Measurements from ENCODE around the gene RBPJL.
A peak's percentile ranks its signal among the peaks of the same experiment; 100 is the strongest.

Gene RBPJL

DNA sequence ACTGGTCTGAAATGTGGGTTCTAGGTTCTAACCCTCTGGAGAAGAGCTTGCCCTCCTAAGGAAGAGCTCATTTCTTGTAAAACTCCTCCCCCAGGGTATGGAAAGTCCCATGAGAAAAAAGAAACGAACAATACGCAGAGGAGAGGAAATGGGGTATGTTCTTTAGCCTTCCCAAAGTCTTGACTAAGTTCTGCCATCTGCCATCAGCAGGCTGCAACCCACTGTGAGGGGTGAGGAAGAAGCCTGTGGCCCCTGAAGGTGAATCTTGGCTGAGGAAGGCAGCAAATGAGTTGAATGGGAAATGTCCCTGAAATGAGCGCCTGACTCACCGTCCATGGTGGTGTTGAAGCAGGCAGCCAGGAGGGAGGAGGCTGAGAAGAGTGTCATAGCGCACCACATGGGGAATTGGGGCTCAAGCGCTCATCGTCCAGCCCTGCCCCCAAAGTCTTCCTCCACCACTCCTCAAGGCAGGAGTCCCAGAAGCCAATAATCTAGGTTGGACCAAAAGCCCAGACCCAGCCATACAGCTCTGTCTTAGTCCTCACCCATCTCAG, 11.8 kb downstream of the RBPJL start:
- no peak for DNase-seq

DNA sequence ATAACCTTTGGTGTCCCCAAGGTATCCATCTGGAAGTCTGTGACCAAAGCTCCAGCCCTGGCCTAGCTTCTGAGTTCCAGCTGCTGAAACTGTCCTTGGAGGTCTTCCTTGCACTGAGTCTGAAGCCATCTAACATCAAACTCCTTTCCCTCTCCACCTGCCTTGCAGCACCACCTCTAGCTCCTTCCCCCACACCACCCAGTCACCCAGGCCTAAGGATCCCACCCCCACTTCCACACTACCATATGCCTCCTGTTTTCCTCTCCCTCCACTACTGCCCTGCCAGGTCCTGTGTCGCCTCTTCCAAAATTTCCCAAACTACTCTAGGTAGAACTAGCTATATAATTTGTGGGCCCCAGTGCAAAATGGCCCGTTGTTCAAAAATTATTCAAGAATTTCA, 12.3 kb downstream of the RBPJL start:
- DNase-seq = no peak

DNA sequence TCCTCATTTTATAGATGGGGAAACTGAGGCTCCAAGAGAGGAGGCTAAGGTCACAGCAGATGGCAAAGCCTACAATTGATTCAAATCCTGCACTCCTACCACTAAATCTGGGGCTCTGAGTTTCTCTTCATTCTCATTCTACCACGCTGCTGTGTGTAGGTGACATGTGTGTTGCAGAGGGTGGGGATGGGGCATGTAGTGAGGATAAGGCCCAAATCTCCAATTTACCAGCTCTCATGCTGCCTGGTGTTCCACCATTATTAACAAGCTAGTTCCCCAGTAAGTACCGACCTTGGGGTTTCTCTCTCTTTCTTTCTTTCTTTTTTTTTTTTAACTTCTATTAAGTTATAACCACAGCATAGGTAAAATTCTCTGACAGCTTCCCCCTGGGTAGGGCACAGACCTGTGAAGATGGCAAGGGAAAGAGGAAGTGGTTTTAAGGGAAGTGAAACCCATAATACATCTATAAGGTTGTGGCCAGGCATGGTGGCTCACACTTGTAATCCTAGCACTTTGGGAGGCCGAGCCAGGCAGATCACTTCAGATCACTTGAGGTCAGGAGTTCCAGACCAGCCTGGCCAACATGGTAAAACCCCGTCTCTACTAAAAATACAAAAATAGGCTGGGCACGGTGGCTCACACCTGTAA, 14.4 kb downstream of the RBPJL start:
- DNase-seq = peak; percentile 28 to 33

DNA sequence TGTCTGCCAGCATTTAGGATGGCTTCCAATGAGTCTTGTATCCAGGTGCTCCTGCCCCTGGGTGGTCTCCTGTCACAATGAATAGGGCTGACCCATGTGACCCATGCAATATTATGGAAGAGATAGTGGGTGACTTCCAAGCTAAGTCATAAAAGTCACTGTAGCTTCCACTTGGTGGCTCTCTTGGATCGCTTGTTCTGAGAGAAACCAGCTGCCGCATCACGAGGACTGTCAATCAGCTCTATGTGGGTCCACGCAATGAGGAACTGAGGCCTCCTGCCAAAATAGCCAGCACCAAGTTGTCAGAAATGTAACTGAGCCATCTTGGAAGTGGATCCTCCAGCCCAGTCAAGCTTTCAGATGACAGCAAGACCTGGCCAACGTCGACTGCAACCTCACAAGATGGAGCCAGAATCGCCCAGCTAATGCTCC, 16.3 kb downstream of the RBPJL start:
- DNase-seq = peak; percentile 76 to 88

DNA sequence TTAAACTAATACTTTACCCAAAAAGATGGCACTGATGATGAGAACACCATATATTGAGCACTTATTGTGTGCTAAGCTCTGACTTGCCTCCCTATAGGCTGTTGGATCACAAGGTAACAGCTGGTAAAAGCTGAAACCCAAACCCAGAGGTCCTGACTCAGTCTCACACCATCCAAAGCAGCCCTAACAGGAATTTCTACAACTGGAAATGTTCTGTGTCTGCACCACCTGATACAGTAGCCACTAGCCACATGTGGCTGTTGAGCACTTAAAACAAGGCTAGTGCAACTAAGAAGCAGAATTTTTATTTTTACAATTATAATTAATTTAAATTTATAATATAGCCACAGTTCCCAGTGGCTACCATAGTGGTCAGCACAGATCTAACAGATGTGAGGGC, 17.1 kb downstream of the RBPJL start:
- peak; percentile 9 to 44 for DNase-seq

DNA sequence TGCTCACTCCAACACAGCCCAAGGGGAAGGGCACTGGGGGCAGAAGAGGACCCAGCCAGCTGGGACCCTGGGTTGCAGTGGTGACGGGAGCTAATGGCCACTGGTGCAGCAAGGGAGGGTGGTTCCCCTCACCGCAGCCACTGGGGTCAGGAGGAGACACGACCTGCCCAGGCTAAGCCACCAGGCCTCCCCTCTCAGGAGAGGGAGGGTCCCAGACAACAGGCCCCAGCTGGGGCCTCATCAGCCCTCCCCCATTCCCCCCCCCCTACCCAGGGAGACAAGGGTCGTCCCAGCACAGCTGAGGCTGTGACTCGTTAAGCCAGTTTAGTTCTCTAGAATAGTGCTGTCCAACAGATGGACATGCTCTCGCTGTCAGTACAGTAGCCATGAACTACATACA, 18.7 kb downstream of the RBPJL start:
- no peak for DNase-seq

DNA sequence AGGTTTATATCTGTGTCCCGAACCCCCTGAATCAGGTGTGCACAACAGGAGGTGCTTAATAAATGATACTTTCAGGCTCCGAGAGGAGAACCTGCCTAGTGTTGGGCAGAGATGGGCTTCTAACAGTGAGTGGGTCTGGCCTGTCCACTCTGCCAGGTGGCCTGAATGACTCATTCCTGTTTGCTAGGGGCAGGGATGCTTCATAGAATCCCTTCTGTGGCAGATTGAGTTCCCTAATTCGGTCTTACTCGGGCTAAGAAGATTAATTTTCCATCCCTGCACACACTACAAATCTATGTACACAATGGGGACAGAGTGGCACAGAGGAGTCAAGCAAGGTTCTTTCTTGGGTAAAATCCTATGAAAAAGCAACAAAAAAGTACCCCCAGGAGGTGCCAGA, 21.8 kb downstream of the RBPJL start:
- no peak for DNase-seq

DNA sequence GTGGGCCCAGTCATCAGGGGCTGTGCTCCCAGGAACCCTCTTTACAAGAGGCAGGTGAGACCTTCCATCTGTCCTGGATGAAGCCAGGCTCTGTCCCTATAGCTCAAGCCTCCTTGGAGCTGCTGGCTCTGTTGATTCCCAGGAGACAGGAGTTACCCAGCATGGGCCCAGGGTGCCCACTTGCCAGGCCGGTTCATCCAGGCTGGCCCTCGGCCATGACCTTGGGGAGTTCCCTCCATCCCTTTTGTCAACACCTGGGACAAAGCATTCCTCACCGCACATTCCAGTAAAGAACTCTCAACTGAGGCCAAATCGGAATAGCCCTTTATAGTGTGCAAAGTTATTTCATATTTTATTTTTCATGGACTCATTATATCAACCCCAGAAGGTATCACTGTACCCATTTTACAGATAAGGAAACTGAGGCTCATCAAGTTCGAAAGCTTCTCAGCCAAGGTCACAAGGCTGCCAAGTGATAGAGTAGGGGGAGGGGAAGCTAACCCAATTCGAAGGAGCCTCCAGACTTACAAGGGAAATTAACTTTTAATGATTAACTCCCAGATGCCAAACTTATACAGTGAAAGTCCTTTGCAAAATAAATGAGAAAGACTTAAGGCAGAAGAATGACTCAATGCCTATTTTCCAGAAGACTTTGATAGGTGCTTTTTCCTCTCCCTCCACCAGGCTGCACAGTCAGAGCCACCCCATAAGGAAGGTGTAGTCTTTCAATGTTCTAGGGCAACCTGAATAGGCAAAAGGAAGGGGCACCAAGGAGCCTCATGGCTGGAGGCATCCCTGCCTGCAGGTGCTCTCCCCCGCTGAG, 23.1 kb downstream of the RBPJL start:
- no peak for DNase-seq

DNA sequence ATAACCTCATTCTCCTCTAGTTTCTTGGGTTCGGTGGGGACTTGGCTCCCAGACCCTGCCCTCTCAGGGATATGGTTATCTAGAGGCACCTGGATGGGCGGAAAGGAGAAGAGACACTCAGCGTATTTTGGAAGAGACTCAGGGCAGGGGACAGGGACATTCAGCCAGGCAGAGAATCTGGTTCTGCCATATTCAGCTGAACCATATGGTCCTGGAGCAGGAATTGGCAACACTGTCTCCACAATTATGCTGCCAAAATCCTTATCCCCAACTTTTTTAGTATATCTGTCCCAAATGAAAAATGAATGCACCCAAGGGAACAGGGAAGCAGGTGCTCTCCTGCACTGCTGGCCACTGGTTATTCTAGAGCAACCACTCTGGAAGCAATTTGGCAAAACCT, 23.8 kb downstream of the RBPJL start:
- DNase-seq = no peak

DNA sequence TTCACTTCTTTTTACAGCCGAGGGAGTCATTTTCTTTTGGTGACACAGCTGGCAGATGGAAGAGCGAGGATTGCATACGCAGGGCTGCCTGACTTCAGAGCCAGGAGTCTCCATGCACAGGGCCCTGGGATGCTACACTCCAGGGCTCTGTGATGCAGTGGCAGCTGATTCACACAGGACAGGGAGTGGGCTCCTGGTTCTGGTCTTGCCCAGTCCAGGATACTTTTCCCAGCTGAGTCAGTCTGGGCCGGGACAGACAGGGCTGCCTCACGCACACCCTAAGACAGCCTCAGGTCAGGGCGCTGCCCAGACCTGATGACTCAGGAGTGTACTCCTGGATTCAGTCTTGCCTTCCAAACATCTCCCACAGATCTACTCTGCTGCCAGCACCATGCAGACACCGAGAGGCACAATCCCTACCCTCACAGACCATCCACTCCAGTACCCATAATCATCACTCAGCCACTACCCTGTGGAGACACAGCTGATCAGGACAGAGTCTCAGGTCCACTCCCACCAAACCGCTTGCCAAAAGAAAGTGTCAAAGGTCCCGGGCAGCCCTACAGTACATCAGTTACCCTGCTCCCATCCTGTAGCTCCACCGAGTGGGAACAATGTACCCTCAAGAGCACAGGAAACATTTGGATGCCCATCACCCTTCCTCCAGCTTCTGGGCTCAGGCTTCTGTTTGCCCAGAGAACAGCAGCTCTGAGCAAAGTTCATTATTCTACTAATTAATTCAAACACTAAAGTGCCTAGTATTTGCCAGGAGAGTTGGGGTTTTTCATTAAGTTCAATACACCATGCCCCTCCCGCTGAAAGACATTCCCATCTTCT, 30.1 kb downstream of the RBPJL start:
- no peak for DNase-seq

DNA sequence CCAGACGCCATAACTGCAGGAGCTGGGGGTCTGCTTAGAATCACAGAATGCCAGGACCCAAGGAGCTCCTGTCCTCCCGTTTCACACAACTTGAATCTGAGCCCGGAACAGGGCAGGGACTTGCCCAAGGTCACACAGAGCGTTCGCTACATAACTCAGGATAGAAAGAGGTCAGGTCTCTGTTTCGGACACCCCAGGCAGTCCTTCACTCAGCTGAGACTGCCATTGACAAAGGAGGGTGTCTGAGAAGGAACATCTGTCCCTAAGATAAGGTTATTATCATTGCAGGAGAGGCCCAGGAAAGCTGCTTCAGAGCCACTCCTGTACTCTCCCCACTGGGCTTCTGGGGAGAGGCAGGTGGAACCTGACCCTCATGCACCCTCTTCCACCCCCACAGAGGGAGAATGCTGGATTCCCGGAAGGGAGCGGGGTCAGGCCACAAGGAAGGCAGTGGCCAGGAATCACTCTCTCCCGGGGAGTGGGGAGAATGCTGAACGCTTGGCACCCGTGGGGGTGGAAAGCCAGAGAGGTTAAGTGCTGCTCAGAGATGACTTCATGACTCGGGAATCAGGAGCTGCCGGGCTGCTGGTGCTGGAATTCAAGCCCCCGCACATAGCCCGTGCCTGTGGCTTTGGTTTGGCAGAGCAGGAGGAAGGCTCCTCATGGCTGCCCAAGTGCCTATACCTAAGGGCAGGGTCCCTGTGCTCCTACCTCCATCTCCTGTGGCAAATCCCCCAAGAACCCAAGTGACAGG, 30.9 kb downstream of the RBPJL start:
- no peak for DNase-seq

DNA sequence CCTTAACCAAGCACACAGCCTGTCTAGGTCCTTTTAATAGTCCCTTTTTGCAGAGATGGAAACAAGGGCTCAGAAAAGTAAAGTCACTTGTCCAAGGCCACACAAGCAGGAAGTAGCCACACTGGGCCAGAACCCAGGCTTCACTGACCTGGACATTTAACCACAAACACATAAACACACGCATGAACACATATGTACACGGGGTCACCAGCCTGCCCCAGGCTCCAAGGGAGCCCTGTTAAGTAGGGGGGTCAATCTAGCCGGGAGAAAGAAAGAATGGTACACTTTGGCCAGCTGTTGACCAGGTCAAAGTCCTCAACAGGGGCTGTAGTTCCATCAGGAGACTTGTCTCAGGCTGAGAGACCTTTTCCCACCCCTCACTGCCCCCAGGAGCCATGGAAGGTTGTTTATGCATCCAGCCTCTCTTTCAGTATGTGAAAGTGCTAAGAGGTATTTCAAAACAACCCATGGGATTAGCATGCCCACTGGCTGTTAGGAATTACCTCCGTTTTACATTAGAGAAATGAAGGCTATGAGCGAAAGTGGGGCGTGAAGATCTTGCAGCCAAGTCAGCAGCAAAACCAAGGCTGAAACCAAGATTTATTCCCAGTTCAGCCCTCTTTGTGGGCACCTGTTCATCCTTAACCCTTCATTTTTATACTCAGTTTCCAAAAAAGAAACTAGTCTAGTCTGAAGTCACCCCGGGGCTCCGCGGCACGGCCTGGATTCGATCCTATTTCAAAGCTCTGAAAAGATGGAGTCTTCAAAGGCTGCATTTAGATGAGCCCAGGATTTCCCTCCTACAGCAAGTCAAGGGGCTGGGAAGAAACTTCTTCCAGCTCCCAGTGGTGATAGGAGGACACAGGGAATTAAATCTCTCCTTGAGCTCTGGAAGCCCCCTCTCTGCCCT, 31.7 kb downstream of the RBPJL start:
- DNase-seq = no peak

DNA sequence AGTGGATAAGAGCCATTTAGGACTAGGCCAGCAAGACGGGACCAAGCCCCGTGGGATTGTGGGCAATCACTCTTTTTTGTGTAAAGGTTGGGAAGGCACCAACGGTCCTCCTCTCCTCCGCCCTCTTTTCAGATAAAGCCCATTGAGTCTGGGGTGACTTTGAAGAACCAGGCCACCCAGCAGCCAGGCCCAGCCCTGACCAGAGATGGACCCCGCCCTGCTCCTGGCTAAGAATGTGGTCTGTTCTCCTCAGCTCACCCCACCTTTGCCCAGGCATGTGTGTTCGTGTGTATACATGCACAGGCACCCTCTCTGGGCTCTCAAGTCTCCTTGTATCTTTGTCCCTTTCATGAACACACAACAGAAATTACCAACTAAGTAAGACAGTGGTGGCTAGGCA, 32.4 kb downstream of the RBPJL start:
- DNase-seq = no peak

DNA sequence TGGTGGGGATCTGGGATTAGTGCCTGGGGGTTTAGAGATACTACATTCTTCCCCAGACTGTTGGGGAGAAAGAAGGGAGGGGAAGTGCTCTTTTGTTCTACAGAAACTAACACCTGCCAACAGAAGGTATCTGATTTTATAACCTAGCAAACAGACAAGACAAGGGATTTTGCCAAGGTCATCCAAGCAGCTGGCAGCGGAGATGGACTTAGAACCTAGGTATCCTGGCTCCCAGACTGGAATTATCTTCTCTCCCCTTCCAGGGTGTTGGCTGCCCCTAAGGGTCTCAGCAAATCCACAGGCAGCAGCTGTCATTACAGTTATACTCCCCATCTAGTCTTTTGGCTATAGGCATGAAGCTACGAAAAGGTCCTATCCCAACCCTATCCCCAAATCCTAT, 33.2 kb downstream of the RBPJL start:
- no peak for DNase-seq

DNA sequence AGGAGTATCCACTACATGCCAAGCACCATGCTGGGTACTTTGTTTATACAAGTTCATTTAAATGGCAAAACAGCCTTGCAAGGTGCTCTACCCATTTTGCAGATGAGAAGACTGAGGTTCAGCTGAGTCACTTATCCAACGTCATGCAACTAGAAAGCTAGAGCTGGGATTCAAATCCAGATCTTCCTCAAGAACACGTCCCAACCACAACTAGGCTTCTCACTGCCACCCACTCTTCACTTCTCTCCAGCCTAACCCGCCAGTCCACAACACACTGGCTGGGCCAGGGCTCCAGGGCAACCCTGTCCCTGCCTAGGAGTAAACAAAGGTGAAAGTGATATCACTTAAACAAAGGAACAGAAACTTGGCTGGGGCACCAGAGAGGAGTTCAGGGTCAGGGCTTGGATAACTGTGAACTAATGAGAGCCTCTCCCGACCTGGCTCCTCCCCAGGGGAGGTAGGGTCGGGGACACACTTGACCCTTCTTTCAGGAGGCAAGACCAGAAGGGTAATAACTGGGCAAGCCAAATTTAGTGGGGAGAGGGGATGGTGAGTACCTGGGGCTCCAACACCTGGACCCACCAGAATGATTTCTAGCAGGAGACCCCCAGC, 33.7 kb downstream of the RBPJL start:
- DNase-seq = no peak

DNA sequence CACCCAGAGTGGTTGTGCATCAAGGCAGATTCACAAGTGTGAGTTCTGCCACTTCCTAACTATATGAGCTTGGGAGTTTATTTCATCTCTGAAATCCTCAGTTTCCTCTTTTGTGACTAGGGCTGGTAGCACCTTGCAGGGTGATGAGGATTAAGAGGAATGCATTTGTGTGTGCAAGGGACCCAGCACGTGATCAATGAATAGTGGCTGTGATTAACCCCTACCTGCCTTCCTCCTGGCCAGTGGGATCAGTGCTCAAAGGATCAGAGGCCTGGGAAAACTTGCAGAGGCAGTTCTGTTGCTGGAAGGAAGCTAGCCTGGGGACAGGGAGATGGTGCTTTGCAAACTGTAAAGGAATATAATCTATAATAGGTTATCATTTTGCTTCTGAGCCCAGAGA, 34.3 kb downstream of the RBPJL start:
- no peak for DNase-seq

DNA sequence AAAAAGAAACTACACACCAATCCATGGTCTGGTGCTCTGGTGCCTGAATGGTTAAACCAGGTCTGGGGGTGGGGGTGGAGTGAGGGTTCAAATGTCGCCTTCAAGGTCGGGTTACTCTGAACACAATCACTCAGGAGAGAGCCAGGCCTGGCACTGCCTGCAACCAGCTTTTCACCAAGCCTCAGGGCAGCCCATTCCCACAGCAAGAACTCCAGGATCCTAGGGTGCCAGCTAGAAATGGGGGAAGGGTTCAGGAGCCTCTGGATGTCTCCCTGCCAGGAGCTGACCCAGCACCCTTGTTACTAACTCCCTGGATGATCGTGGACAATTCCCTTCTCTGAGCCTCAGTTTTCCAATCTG, 34.9 kb downstream of the RBPJL start:
- DNase-seq = no peak

DNA sequence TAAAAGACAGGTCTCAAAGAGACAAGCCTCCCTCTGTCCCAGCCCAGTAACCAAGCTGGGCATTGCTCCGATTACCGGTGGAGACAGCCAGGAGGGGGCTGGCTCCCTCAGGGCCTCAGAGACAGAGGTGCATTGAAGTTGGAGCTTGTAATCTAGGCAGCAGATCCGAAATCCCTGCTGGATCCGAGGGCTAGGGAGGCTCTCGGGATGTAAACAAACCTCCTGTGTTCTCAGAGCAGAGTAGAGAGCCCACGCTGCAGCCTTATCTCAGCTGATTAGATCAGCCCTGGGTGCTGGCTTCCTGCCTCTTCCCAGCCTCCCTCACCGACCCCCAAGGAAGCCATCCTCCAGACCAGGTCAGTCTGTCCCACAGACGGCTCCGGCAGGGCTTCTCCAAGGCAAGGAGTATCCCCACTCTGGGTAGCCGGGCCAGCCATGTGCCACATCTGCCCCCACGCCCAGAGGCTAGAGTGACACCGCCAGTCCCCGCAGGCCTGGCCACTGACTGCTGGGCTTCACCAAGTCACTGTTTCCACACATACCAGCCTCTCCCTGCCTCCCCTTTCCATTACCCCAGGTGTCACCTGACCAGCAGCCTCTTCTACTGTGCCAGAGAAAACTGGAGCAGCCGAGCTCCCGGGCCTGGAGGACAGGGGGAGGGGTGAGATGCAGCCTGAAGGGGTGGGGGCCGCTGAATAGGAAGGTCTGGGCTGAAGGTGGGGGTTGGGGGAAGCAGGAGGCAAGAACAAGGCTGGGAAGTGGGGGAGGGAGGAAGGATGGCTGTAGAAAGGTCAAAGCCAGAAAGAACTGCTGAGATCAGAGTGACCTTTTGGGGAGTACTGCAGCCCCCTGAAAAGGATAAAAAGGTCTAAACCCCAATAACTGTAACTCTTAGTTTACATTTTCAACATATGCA, 35.6 kb downstream of the RBPJL start:
- DNase-seq = no peak

DNA sequence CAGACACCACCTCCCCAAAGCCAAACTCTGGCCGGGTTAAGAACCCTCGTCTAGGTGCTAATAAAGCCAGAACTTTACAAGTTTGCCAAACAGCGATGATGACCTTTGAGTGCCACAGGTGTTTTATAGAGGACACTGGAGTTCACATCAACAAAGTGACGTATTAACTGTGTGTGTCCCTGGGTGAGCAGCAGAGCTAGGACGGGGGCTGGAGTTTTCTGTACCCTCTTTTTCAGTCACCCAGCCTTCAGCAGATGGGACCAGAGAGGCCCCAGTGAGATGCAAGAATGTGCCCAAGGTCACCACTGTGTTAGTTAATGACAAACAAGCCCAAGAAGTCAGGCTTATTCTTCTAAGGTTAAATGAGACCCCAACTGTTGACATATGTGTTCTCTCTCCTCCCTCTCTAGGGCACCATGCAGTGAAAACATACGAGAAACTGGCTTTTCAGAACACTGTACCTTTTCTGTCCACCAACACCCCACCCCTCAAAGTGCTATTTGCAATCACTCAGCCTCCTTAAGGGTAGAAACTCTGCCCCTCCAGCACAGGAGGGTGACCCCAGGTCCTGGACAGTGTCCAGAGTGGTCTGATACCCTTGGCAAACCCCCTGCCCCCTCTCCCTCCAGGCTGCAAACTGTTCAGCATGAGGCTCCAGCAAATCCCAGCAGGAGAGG, 36.4 kb downstream of the RBPJL start:
- DNase-seq = no peak

Measured in inflammatory macrophage treated with lipopolysaccharide for 1 hour (primary cell).